ENCODE results near the gene PLCB4. TPM values are rescaled to one million over a fixed set of nuclear protein-coding genes. Genes with fewer than 3 reads are reported as not detected.

Gene PLCB4
- total RNA-seq, 2 donors from 2014 or later, result 40.4 to 53.3 TPM

GRCh38 chr20:9156529-9157280, 87.8 kb downstream of the PLCB4 start:
- intact Hi-C loops (cut with DNase I), result no loop called here
- DNase-seq (ENCODE audit: low spot score), result no peak

GRCh38 chr20:9160331-9160730, 91.4 kb downstream of the PLCB4 start:
- no peak for DNase-seq (ENCODE audit: low spot score)
- intact Hi-C loops (cut with DNase I), result no loop called here

- intact Hi-C loops (cut with DNase I), result no loop called here
- DNase-seq (ENCODE audit: low spot score), result no peak
These were observed 91.9 kb downstream of the PLCB4 start for GRCh38 chr20:9160757-9161156.

GRCh38 chr20:9161311-9161710, 92.4 kb downstream of the PLCB4 start:
- no peak for DNase-seq (ENCODE audit: low spot score)
- intact Hi-C loops (cut with DNase I), result no loop called here

GRCh38 chr20:9163251-9163650, 94.4 kb downstream of the PLCB4 start:
- no peak for DNase-seq (ENCODE audit: low spot score)
- intact Hi-C loops (cut with DNase I), result no loop called here

GRCh38 chr20:9163995-9164394, 95.1 kb downstream of the PLCB4 start:
- intact Hi-C loops (cut with DNase I), result no loop called here
- DNase-seq (ENCODE audit: low spot score), result no peak

GRCh38 chr20:9165261-9165660, 96.4 kb downstream of the PLCB4 start:
- intact Hi-C loops (cut with DNase I), result no loop called here
- DNase-seq (ENCODE audit: low spot score), result no peak

- DNase-seq (ENCODE audit: low spot score), result no peak
- intact Hi-C loops (cut with DNase I), result no loop called here
These were observed 97.4 kb downstream of the PLCB4 start for GRCh38 chr20:9166153-9166780.

- intact Hi-C loops (cut with DNase I), result no loop called here
- DNase-seq (ENCODE audit: low spot score), result no peak
These were observed 100.5 kb downstream of the PLCB4 start for GRCh38 chr20:9169409-9169808.

- intact Hi-C loops (cut with DNase I), result no loop called here
- no peak for DNase-seq (ENCODE audit: low spot score)
These were observed 104.0 kb downstream of the PLCB4 start for GRCh38 chr20:9172851-9173250.

- DNase-seq (ENCODE audit: low spot score), result no peak
- intact Hi-C loops (cut with DNase I), result no loop called here
These were observed 108.4 kb downstream of the PLCB4 start for GRCh38 chr20:9177278-9177677.

GRCh38 chr20:9179193-9179802, 110.4 kb downstream of the PLCB4 start:
- no peak for DNase-seq (ENCODE audit: low spot score)
- intact Hi-C loops (cut with DNase I), result no loop called here

- intact Hi-C loops (cut with DNase I), result no loop called here
- no peak for DNase-seq (ENCODE audit: low spot score)
These were observed 111.0 kb downstream of the PLCB4 start for GRCh38 chr20:9179867-9180266.

GRCh38 chr20:9180481-9181257, 111.8 kb downstream of the PLCB4 start:
- DNase-seq (ENCODE audit: low spot score), result no peak
- intact Hi-C loops (cut with DNase I), result no loop called here

- no peak for DNase-seq (ENCODE audit: low spot score)
- intact Hi-C loops (cut with DNase I), result no loop called here
These were observed 116.6 kb downstream of the PLCB4 start for GRCh38 chr20:9185511-9185910.

GRCh38 chr20:9186396-9186795, 117.5 kb downstream of the PLCB4 start:
- intact Hi-C loops (cut with DNase I), result no loop called here
- no peak for DNase-seq (ENCODE audit: low spot score)

- intact Hi-C loops (cut with DNase I), result no loop called here
- DNase-seq (ENCODE audit: low spot score), result no peak
These were observed 126.1 kb downstream of the PLCB4 start for GRCh38 chr20:9195031-9195430.

- intact Hi-C loops (cut with DNase I), result no loop called here
- no peak for DNase-seq (ENCODE audit: low spot score)
These were observed 127.2 kb downstream of the PLCB4 start for GRCh38 chr20:9196110-9196509.

GRCh38 chr20:9198460-9198859, 129.6 kb downstream of the PLCB4 start:
- DNase-seq (ENCODE audit: low spot score), result no peak
- intact Hi-C loops (cut with DNase I), result no loop called here

GRCh38 chr20:9200196-9200595, 131.3 kb downstream of the PLCB4 start:
- intact Hi-C loops (cut with DNase I), result no loop called here
- DNase-seq (ENCODE audit: low spot score), result no peak
